Keratinocyte (primary cell): ENCODE results near the gene ING5. TPM values are rescaled to one million over a fixed set of nuclear protein-coding genes. Genes with fewer than 3 reads are reported as not detected.

Experiments
- DNase-seq: peaks from one replicate; pipeline ENCODE4 v3.0.0-alpha.2; 2011; ENCODE audit warnings: low read depth, missing footprints, low spot score
- FAIRE-seq: peaks from 2 replicates; lab custom pipeline; 2011; peaks lifted over from hg19 to GRCh38; lab: Jason Lieb, UNC
- H2AFZ ChIP-seq: 2 replicates; pipeline ENCODE4 v1.6.0; 2012; ENCODE audit warnings: low read length, control low read depth, inconsistent platforms; ENCODE audit not compliant: control insufficient read depth
- H3K27ac ChIP-seq: 2 replicates; pipeline ENCODE4 v1.5.1; 2011; ENCODE audit warnings: low read length; ENCODE audit not compliant: control insufficient read depth, insufficient read depth
- H3K27me3 ChIP-seq: 3 replicates; pipeline ENCODE4 v1.6.0; 2011; ENCODE audit warnings: low read length; ENCODE audit not compliant: control insufficient read depth, insufficient read depth; ENCODE audit errors: extremely low read depth
- H3K36me3 ChIP-seq, 2 experiments: 2 replicates in 1 of 2; 3 replicates in 1 of 2; pipeline ENCODE4 v1.5.1; 2011; ENCODE audit warnings: low read length in 2 of 2, mild to moderate bottlenecking in 1 of 2; ENCODE audit not compliant: control insufficient read depth in 2 of 2, insufficient read depth in 2 of 2; ENCODE audit errors: extremely low read depth in 1 of 2
- H3K4me1 ChIP-seq: 3 replicates; pipeline ENCODE4 v1.5.1; 2011; ENCODE audit warnings: low read length; ENCODE audit not compliant: control insufficient read depth, insufficient read depth; ENCODE audit errors: extremely low read depth
- H3K4me2 ChIP-seq: 3 replicates; pipeline ENCODE4 v1.6.0; 2011; ENCODE audit warnings: low read depth, low read length; ENCODE audit not compliant: control insufficient read depth, insufficient read depth; ENCODE audit errors: extremely low read depth
- H3K4me3 ChIP-seq, 3 experiments: fragments of 200-600 bp in 1 of 3; sonication (generic) in 1 of 3; 2 replicates in 2 of 3; 3 replicates in 1 of 3; pipeline ENCODE4 v1.5.1; 2011 to 2016; ENCODE audit warnings: low read length in 3 of 3, mild to moderate bottlenecking in 3 of 3, control low read depth in 2 of 3, inconsistent platforms in 1 of 3, low read depth in 1 of 3, mixed read lengths in 1 of 3, mixed run types in 1 of 3, moderate library complexity in 1 of 3; ENCODE audit not compliant: control insufficient read depth in 2 of 3, insufficient read depth in 2 of 3; ENCODE audit errors: extremely low read depth in 1 of 3
- H3K79me2 ChIP-seq: 2 replicates; pipeline ENCODE4 v1.6.0; 2012; ENCODE audit warnings: low read length; ENCODE audit not compliant: control insufficient read depth, insufficient read depth
- H3K9ac ChIP-seq: 3 replicates; pipeline ENCODE4 v1.6.0; 2011; ENCODE audit warnings: low read length; ENCODE audit not compliant: control insufficient read depth, insufficient read depth; ENCODE audit errors: extremely low read depth
- H3K9me1 ChIP-seq: 3 replicates; pipeline ENCODE4 v1.6.0; 2011; ENCODE audit warnings: low read length; ENCODE audit not compliant: control insufficient read depth, insufficient read depth; ENCODE audit errors: extremely low read depth
- H3K9me3 ChIP-seq: 2 replicates; pipeline ENCODE4 v1.5.1; 2012; ENCODE audit warnings: low read depth, low read length; ENCODE audit not compliant: control insufficient read depth
- H4K20me1 ChIP-seq: 3 replicates; pipeline ENCODE4 v1.6.0; 2011; ENCODE audit warnings: low read length; ENCODE audit not compliant: control insufficient read depth, insufficient read depth; ENCODE audit errors: extremely low read depth
- CTCF ChIP-seq, 3 experiments: IDR thresholded peaks in 1 of 3; conservative IDR thresholded peaks in 1 of 3; optimal IDR thresholded peaks in 1 of 3; 2 replicates in 2 of 3; 3 replicates in 1 of 3; pipeline versions ENCODE3 to v1.5.1; 2011; ENCODE audit warnings: low read length in 3 of 3, mild to moderate bottlenecking in 3 of 3, moderate library complexity in 2 of 3, control low read depth in 1 of 3, inconsistent platforms in 1 of 3; ENCODE audit not compliant: insufficient read depth in 2 of 3; ENCODE audit errors: extremely low read depth in 1 of 3
- EZH2 ChIP-seq: IDR thresholded peaks from one replicate; pipeline ENCODE4 v1.6.1; 2012; ENCODE audit warnings: inconsistent platforms, mild to moderate bottlenecking, low read length, moderate library complexity
- dilution Hi-C: fragments of 300-500 bp; cut with MboI; formaldehyde crosslinking; loops from one replicate; pipeline ENCODE4 v1.7.0; 2020; ENCODE audit warnings: low sequenced_read_pairs; ENCODE audit not compliant: extremely low pct_ligation_motif_present
- polyA plus RNA-seq, 5 experiments: library from polyadenylated mRNA; depleted of rRNA in 3 of 5; stranded (reverse) in 3 of 5; stranded (forward) in 1 of 5; unstranded in 1 of 5; fragments of >200 nt; gene quantifications; 1 replicate in 1 of 5; 2 replicates in 3 of 5; 3 replicates in 1 of 5; pipeline versions ENCODE4 v1.2.1 to v1.2.3, GENCODE V29; 2011 to 2012; ENCODE audit warnings: missing spikeins in 2 of 5, low read depth in 1 of 5, low replicate concordance in 1 of 5

ING5 gene
- polyA plus RNA-seq, 1 donor (not counting 4 experiments of a cell fraction or from before 2014, with no cell fraction given), result 19.1 TPM

- DNase-seq (no peak), FAIRE-seq (no peak)
- Histone ChIP-seq H3K4me2 (no peak overlapping the region), H3K27me3 (no peaks in the 10 kb centered on the region), H3K27ac (no peak overlapping the region), H3K79me2 (no peaks in the 10 kb centered on the region), H3K9ac (no peak overlapping the region), H3K4me3 (no peak overlapping the region), H3K36me3 (peaks cover 0 to 11% of the 10 kb centered on the region in 2 experiments), H3K9me1 (no peaks in the 10 kb centered on the region), H4K20me1 (no peaks in the 10 kb centered on the region), H2AFZ (no peak overlapping the region), H3K4me1 (no peaks in the 10 kb centered on the region), H3K9me3 (no peaks in the 10 kb centered on the region)
- no peak for TF ChIP-seq CTCF (optimal IDR thresholded peaks at IDR 0.05 in 1 of 3, IDR thresholded peaks at IDR 0.05 in 1 of 3, conservative IDR thresholded peaks at IDR 0.05 in 1 of 3; ENCODE audit: extremely low read depth in 1 of 3, insufficient read depth in 2 of 3, low read length in 3 of 3)
- no peak for TF ChIP-seq EZH2
- dilution Hi-C loops, result no loop called here
Measured at GRCh38 chr2:241752689-241753276, 50.9 kb downstream of the ING5 start.

GRCh38 chr2:241753493-241753892, 51.7 kb downstream of the ING5 start:
- no peak overlapping the region for H3K4me2 ChIP-seq
- H3K27me3 ChIP-seq, result no peaks in the 10 kb centered on the region
- H3K9me1 ChIP-seq, result no peaks in the 10 kb centered on the region
- TF ChIP-seq CTCF (optimal IDR thresholded peaks at IDR 0.05 in 1 of 3, IDR thresholded peaks at IDR 0.05 in 1 of 3, conservative IDR thresholded peaks at IDR 0.05 in 1 of 3; ENCODE audit: extremely low read depth in 1 of 3, insufficient read depth in 2 of 3, low read length in 3 of 3) (no peak), EZH2 (no peak)
- dilution Hi-C loops, result no loop called here
- DNase-seq, result no peak
- no peak overlapping the region for H2AFZ ChIP-seq
- no peak overlapping the region for H3K4me3 ChIP-seq
- H3K9ac ChIP-seq, result no peak overlapping the region
- no peaks in the 10 kb centered on the region for H3K4me1 ChIP-seq
- FAIRE-seq, result no peak
- H3K36me3 ChIP-seq, result peaks cover 0 to 11% of the 10 kb centered on the region in 2 experiments
- no peak overlapping the region for H3K27ac ChIP-seq
- H4K20me1 ChIP-seq, result no peaks in the 10 kb centered on the region
- no peaks in the 10 kb centered on the region for H3K9me3 ChIP-seq
- H3K79me2 ChIP-seq, result no peaks in the 10 kb centered on the region
